DND-41 (cell line): ENCODE results near the gene TCEAL6.

ENCODE experiments used
- CTCF ChIP-seq: IDR thresholded peaks from 2 replicates; pipeline ENCODE4 v1.5.1; 2012; ENCODE audit warnings: borderline replicate concordance, low read length, moderate library complexity, mild to moderate bottlenecking; ENCODE audit not compliant: poor library complexity, severe bottlenecking; ENCODE audit errors: extremely low read depth
- EZH2 ChIP-seq: IDR thresholded peaks from 3 replicates; pipeline ENCODE4 v1.6.1; 2012; ENCODE audit warnings: borderline replicate concordance, low read depth, mild to moderate bottlenecking, moderate library complexity, low read length, inconsistent platforms; ENCODE audit not compliant: severe bottlenecking

GRCh38 chrX:102115748-102116147 lies 26.5 kb downstream of the TCEAL6 start:
- no peak for TF ChIP-seq EZH2
- TF ChIP-seq CTCF: no peak
